ENCODE measurements around the gene IFNL2. TPM values are rescaled to one million over a fixed set of nuclear protein-coding genes. Genes with fewer than 3 reads are reported as not detected.

IFNL2 gene
- total and polyA plus RNA-seq, 2 of the 4 experiments (the other 2 are of a cell fraction): not detected

- no TSS peak for BruUV-seq (replicated peaks)
- H3K4ac ChIP-seq (ENCODE audit: low read depth, low read length): no peak overlapping the region
- no peak overlapping the region for H3K14ac ChIP-seq (replicated peaks; ENCODE audit: low read depth, low read length)
- no peak overlapping the region for H3K56ac ChIP-seq (ENCODE audit: extremely low read depth, insufficient read depth, low read length)
- H2BK5ac ChIP-seq (ENCODE audit: low read depth, low read length, poor library complexity, severe bottlenecking): no peak overlapping the region
- H4K91ac ChIP-seq (ENCODE audit: insufficient read depth, low read depth, low read length): no peak overlapping the region
- 40% methylated on average over 1 of the region's 6 CpGs; no CpG with 5 or more reads in 1 of the 2 experiments for WGBS, 2 experiments (ENCODE audit: extremely low coverage in 2 of 2, insufficient read length in 1 of 2)
- dilution Hi-C loops (cut with HindIII; ENCODE audit: low sequenced_read_pairs, unreplicated experiment) (no loop called here), intact Hi-C loops (cut with micrococcal nuclease) (no loop called here), in situ Hi-C loops (cut with MboI; ENCODE audit: low sequenced_read_pairs) (no loop called here)
- H2AFZ ChIP-seq (replicated peaks; ENCODE audit: low read length, poor library complexity): no peak overlapping the region
- H2BK120ac ChIP-seq (ENCODE audit: low read depth, low read length): no peak overlapping the region
- H3K79me1 ChIP-seq (ENCODE audit: low read depth in 1 of 2, low read length in 2 of 2): no peaks in the 10 kb centered on the region
- no peak overlapping the region for H3K23ac ChIP-seq (ENCODE audit: low read depth, low read length)
- TF ChIP-seq MAFK (IDR thresholded peaks at IDR 0.05; ENCODE audit: low read depth, low read length): no peak
- TF ChIP-seq CTCF (conservative IDR thresholded peaks at IDR 0.05; ENCODE audit: low read depth, low read length): no peak
- no peak for TF ChIP-seq USF2 (IDR thresholded peaks at IDR 0.05; ENCODE audit: low read depth, low read length)
- no peak for TF ChIP-seq ELK1 (IDR thresholded peaks at IDR 0.05; ENCODE audit: borderline replicate concordance, low read depth, low read length)
- no peak for TF ChIP-seq NFE2L2 (IDR thresholded peaks at IDR 0.05; ENCODE audit: low read depth, low read length)
- TF ChIP-seq BHLHE40 (IDR thresholded peaks at IDR 0.05; ENCODE audit: low read depth, low read length): no peak
- TF ChIP-seq SMC3 (IDR thresholded peaks at IDR 0.05; ENCODE audit: low read depth, low read length): no peak
- TF ChIP-seq RAD21 (IDR thresholded peaks at IDR 0.05; ENCODE audit: low read length): no peak
- no peak for TF ChIP-seq CEBPB (IDR thresholded peaks at IDR 0.05; ENCODE audit: low read depth, low read length)
- TF ChIP-seq MXI1 (IDR thresholded peaks at IDR 0.05; ENCODE audit: borderline replicate concordance, low read depth, low read length): no peak
- TF ChIP-seq RCOR1 (IDR thresholded peaks at IDR 0.05; ENCODE audit: insufficient replicate concordance, low read length): no peak
- TF ChIP-seq RFX5 (IDR thresholded peaks at IDR 0.05; ENCODE audit: low read depth, low read length): no peak
- no peak for TF ChIP-seq CHD1 (IDR thresholded peaks at IDR 0.05; ENCODE audit: low read depth, low read length)
- no peak for TF ChIP-seq MAZ (IDR thresholded peaks at IDR 0.05; ENCODE audit: borderline replicate concordance, low read depth, low read length)
- no peak for TF ChIP-seq POLR2A (IDR thresholded peaks at IDR 0.05; ENCODE audit: low read depth, low read length)
- no peak for TF ChIP-seq FOS (IDR thresholded peaks at IDR 0.05; ENCODE audit: low read depth, low read length)
- H2AK5ac ChIP-seq (ENCODE audit: low read depth, low read length): no peak overlapping the region
- no peak overlapping the region for H3K27ac ChIP-seq (ENCODE audit: insufficient read depth, low read length)
- no peak overlapping the region for H3K4me2 ChIP-seq (ENCODE audit: low read depth, low read length)
- no peaks in the 10 kb centered on the region for H3K9me1 ChIP-seq (ENCODE audit: insufficient read depth, low read length)
- no peak overlapping the region for H2AK9ac ChIP-seq (replicated peaks; ENCODE audit: low read depth, low read length, poor library complexity)
- H2BK20ac ChIP-seq (ENCODE audit: low read depth, low read length): no peak overlapping the region
- peaks cover 27% of the 10 kb centered on the region for H3K27me3 ChIP-seq (ENCODE audit: control insufficient read depth, insufficient read depth, low read length)
- DNase-seq (no peak), ATAC-seq (ENCODE audit: low read depth) (no peak)
- H3K4me3 ChIP-seq (ENCODE audit: insufficient read depth, low read depth, low read length): no peak overlapping the region
- H3K4me1 ChIP-seq (ENCODE audit: control insufficient read depth, insufficient read depth, low read length): no peaks in the 10 kb centered on the region
- POLR2A ChIA-PET (ENCODE audit: unreplicated experiment): no interaction called here
- no peak overlapping the region for H3K18ac ChIP-seq (ENCODE audit: low read depth, low read length)
- H4K20me1 ChIP-seq (ENCODE audit: insufficient read depth, low read length): no peaks in the 10 kb centered on the region
- CTCF ChIA-PET: no interaction called here
- no peak overlapping the region for H4K8ac ChIP-seq (ENCODE audit: low read depth in 2 of 2, low read length in 2 of 2)
- H4K5ac ChIP-seq (ENCODE audit: low read depth, low read length): no peak overlapping the region
- no peaks in the 10 kb centered on the region for H3K36me3 ChIP-seq (ENCODE audit: control insufficient read depth, insufficient read depth, low read length)
- no peaks in the 10 kb centered on the region for H3K9me3 ChIP-seq (ENCODE audit: control insufficient read depth, insufficient read depth, low read length)
- no peak overlapping the region for H2BK15ac ChIP-seq (ENCODE audit: low read depth, low read length)
- H3K9ac ChIP-seq (ENCODE audit: low read depth, low read length): no peak overlapping the region
These were observed 30.0 kb upstream of the IFNL2 start for GRCh38 chr19:39238209-39238608.
